Activated T-cell treated with anti-CD3 and anti-CD28 coated beads for 1 hour (primary cell): Measurements from ENCODE around the gene AGPAT3.
"Not testable (repeated sequence)": the region's sequence is repeated elsewhere in the genome, so short reads cannot be mapped to it uniquely, and the experiment has no call there.

ENCODE experiments used
- DNase-seq: peaks from one replicate; pipeline ENCODE4 v3.0.0-alpha.2; 2020; ENCODE audit warnings: low read depth

AGPAT3 gene

DNA sequence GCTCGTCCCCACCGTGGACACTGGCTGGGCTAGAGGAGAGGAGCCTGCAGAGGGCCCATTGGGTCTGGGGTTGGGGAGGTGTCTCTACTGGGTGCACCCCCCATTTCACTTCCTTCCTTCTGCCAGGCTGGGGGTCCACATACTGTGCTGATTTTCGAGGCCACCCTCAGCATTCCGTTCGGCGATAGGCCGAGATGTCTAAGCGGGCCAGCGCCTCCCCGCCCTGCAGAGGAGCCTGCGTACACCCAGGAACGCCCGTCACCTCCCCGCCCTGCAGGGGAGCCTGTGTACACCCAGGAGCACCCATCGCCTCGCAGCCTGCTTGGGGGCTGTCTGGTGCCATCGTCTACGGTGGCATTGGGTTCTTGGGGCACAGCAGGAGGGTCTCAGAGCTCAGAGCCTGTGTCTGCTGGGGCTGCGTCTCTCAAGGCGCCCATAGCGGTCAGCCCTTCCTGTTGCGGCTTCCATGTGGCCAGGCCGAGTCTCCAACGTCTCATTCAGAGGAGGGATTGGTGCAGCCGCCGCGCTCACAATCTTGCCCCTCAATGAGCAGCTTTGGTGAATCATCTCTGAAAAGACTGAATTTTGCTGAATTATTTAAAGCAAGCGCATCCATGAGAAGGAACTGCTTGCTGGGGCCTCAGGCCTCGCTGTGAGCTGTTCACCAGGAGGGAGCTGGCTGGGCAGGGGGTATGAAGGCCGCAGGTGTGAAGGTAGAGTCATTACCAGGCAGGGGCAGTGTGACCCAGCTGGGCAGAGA is 30.7 kb upstream of the AGPAT3 start:
- no peak for DNase-seq

GRCh38 chr21:43835050-43835449 is 30.0 kb upstream of the AGPAT3 start:
- no peak for DNase-seq

DNA sequence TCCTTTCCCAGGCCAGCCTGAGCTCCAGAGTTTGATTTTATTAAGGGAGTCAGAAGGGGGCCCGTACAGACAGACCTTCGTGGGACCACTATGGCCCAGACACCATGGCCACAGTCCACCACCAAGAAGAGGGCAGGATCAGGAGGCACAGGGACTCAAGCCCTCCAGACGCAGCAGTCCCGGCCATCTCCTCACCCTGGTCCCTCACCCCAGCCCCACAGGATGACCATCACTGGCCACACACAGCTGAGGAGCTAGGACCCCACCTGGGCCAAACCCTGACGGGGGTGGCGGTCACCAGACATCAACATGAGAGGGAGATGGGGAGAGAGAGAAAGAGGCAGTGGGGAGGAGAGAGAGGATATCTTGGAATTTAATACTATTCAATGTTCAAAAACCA is 29.2 kb upstream of the AGPAT3 start:
- DNase-seq, result no peak

GRCh38 chr21:43836616-43837015 is 28.4 kb upstream of the AGPAT3 start:
- no peak for DNase-seq

DNA sequence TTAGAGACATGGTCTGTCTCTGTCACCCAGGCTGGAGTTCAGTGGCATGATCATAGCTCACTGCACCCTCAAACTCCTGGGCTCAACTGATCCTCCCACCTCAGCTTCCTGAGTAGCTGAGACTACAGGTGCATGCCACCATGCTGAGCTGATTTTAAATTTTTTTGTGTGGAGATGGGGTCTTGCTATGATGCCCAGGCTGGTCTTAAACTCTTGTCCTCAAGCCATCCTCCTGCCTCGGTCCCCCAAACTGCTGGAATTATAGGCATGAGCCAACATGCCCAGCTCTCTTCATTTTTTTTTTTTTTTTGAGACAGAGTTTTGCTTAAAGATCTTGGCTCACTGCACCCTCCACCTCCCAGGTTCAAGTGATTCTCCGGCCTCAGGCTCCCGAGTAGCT is 24.8 kb upstream of the AGPAT3 start:
- DNase-seq, result no peak

GRCh38 chr21:43842742-43843141 is 22.3 kb upstream of the AGPAT3 start:
- no peak for DNase-seq

- DNase-seq, result not testable (repeated sequence)
Measured at GRCh38 chr21:43844906-43845305, 20.1 kb upstream of the AGPAT3 start.

DNA sequence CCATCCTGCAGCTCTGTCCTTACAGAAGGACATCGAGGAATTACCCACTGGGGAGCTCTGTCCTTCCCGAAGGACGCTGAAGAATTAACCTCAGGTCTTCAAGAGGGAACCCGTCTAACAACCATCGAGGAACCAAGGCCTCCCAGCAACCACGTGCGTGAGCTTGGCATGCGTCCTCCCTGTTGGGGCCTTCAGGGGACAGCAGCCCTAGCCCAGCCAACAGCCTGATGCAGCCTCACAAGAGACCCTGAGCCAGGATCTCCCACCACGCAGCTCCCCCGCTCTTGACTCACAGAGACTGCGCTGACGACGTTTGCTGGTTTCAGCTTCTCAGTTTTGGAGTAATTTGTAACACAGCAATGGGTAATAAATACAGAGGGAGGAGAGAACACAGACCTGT is 19.6 kb upstream of the AGPAT3 start:
- no peak for DNase-seq

DNA sequence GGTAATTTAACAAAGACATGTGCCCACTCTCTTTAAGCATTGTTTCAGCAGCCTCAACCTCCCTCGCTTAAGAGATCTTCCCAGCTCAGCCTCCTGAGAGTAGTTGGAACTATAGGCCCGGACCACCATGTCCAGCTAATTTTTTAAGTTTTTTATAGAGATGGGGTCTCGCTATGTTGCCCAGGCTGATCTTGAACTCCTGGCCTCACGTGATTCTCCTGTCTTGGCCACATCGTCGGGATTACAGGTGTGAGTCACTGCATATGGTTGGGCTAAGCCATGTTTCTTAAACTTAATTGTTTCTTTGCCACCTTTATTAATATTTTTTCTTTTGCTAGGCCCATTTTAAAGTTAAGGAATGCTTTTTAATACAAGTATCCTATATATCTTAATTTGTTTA is 18.6 kb upstream of the AGPAT3 start:
- no peak for DNase-seq

- no peak for DNase-seq
Measured at GRCh38 chr21:43847301-43847700, 17.7 kb upstream of the AGPAT3 start.

DNA sequence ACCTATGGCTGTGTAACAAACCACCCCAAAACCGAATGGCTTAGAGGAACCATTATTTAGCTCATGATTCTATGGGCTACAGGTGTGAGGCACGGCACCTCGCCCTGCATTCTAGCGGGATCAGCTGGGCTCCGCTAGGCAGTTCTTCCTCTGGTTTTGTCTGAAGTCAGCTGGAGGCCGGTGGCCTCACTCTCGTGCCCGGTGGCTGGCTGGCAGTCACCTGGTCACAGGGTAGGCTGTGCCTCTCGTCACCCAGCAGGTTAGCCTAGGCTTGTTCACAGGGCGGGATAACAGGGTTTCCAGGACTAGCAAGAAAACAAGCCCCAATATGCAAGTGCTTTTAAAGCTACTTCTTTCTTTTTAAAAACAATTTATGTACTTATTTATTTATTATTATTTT is 16.3 kb upstream of the AGPAT3 start:
- DNase-seq, result no peak

- DNase-seq, result no peak
Measured at GRCh38 chr21:43849532-43850299, 15.3 kb upstream of the AGPAT3 start.

DNA sequence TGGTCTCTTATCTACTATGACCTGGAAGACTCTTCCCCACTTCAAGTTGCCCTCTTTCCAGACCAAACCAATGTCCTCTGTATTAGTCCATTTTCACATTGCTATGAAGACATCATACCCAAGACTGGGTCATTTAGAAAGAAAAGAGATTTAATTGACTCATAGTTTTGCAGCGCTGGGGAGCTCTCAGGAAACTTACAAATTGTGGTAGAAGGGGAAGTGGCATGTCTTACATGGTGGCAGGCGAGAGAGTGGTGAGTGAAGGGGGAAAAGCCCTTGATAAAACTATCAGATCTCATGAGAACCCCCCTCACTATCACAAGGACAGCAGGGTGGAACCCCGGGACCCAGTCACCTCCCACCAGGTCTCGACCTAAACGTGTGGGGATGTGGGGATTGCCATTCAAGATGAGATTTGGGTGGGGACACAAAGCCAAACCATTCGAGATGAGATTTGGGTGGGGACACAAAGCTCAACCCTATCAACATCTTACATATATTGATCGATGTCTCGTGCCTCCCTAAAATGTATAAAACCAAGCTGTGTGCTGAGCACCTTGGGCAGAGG is 14.2 kb upstream of the AGPAT3 start:
- DNase-seq, result no peak

DNA sequence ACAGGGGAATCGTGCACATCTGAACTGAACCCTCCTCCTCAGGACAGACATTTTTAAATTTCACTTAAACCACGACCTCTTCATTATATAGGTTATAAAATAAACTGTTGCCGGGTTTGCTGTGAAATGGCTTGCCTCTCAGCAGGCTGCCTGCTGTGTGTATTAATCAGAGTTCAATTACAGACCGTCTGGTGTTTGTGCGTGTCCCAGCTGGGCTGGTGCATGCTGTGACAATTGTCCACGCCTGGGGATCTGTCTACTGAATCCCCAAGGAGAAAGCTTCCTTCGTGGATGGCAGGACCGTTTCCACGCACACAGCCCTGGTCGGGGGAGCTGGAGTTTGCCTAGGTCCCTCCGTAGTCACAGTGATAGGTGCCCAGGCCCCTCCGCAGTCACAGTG is 13.4 kb upstream of the AGPAT3 start:
- DNase-seq, result no peak

DNA sequence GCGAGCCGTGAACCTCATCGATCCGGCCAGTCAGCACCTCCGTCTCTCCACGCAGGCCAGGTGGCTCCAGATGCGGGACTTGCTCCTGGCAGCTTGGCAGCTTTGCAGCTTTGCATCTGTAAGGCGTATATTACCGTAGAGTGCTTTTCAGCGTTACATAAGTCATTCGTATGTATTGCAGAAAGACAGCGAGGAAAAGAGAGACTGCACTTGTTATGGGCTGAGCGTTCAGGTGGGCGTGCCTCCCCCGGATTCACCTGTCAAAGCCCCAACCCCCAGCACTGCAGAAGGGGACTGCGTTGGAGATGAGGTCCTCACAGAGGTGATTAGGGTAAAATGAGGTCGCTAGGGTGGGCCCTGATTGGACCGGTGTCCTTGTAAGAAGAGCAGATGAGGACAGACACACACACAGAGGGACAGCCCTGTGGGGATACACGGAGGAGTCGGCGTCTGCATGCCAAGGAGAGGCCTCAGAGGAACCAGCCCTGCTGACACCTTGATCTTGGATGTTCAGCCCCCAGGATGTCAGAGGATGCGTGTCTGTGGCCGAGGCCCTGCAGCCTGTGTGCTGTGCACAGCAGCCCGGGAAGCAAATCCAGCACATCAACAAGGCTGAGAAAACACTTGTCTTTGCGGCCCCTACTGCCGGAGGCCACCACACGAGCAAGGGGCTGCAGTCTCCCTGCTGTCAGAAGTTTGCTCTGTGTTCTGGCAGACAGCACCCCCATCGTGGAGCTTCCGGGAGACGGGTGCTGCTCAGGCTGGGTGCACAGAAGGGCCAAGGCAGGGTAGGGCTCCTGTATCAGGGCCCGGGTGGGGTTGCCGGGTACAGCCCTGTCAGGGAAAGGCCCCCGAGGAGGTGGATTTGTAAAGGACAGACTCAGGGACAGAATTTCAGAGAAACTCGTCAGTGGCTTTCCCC is 10.9 kb upstream of the AGPAT3 start:
- no peak for DNase-seq

- no peak for DNase-seq
Measured at GRCh38 chr21:43854773-43855633, 10.0 kb upstream of the AGPAT3 start.

- DNase-seq, result no peak
Measured at GRCh38 chr21:43855955-43856354, 9.1 kb upstream of the AGPAT3 start.

DNA sequence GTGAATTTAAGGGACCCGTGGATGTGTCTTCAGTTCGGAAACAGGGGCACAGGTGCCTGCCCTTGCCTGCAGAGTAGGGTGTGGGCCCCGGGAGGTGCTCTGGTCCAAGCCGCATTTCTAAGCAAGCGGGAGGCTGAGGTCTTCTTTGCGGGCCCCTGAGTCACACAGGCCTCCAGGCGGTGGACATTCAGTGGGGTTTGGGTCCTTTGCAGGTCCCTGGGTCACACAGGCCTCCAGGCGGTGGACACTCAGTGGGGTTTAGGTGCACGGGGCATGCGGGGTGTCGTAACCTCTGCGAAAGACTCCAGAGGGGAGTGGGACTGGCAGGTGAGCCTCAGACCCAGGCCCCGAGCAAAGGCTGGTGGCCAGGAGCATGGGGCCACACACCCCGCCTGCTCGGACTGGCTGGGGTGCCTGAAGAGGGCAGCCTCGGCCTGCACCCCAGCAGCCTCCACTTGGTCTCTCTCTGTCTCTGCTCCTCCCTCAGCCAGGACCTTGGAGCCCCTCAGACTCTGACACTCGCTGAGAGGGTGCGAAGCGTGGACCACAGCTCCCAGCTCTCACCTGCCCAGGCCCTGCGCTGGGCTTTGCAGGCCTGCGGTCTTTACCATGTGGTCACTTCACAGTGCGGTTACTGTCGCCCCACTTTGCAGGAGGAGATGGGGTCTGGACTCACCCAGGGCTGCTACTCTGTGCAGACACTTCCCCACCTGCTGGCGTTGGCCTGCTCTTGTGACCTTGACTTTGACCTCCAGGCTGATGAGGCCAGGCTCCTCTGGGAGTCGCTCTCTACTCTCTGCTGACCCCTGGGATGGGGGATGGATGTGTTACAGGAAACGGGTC is 6.0 kb upstream of the AGPAT3 start:
- DNase-seq, result no peak

- DNase-seq, result no peak
Measured at GRCh38 chr21:43859747-43860214, 5.2 kb upstream of the AGPAT3 start.

GRCh38 chr21:43861706-43862105 is 3.3 kb upstream of the AGPAT3 start:
- no peak for DNase-seq
